Activated T-helper 9 cell treated with anti-CD3 and anti-CD28 coated beads, Interleukin-2, amount 50 U/mL, for 16 hours (primary cell): ENCODE measurements around the gene KATNB1.
"Not testable (repeated sequence)": the region's sequence is repeated elsewhere in the genome, so short reads cannot be mapped to it uniquely, and the experiment has no call there.

Experiments used
- DNase-seq: peaks from one replicate; pipeline ENCODE4 v3.0.0-alpha.2; 2020; ENCODE audit warnings: low read depth

Gene KATNB1

GRCh38 chr16:57725151-57725550 lies 10.4 kb upstream of the KATNB1 start:
- DNase-seq = no peak

GRCh38 chr16:57725554-57725953 lies 10.0 kb upstream of the KATNB1 start:
- no peak for DNase-seq

GRCh38 chr16:57725976-57726375 lies 9.6 kb upstream of the KATNB1 start:
- no peak for DNase-seq

GRCh38 chr16:57726433-57726947 lies 9.1 kb upstream of the KATNB1 start:
- no peak for DNase-seq

GRCh38 chr16:57727610-57728009 lies 8.0 kb upstream of the KATNB1 start:
- no peak for DNase-seq

- DNase-seq = no peak
Measured at GRCh38 chr16:57728336-57729181, 7.0 kb upstream of the KATNB1 start.

- no peak for DNase-seq
Measured at GRCh38 chr16:57729182-57729484, 6.4 kb upstream of the KATNB1 start.

GRCh38 chr16:57729852-57730251 lies 5.7 kb upstream of the KATNB1 start:
- DNase-seq = not testable (repeated sequence)

GRCh38 chr16:57730771-57731730 lies 4.5 kb upstream of the KATNB1 start:
- DNase-seq = no peak

GRCh38 chr16:57732037-57732436 lies 3.5 kb upstream of the KATNB1 start:
- DNase-seq = no peak

GRCh38 chr16:57732714-57733113 lies 2.9 kb upstream of the KATNB1 start:
- no peak for DNase-seq

- no peak for DNase-seq
Measured at GRCh38 chr16:57734308-57734924, 1.2 kb upstream of the KATNB1 start.

- DNase-seq = peak; percentile 96
Measured at GRCh38 chr16:57734925-57735754, 430 bp upstream of the KATNB1 start.

GRCh38 chr16:57736419-57737351 lies 1.1 kb downstream of the KATNB1 start:
- peak; percentile 25 for DNase-seq

- DNase-seq = no peak
Measured at GRCh38 chr16:57738844-57739243, 3.3 kb downstream of the KATNB1 start.

- no peak for DNase-seq
Measured at GRCh38 chr16:57739756-57740422, 4.3 kb downstream of the KATNB1 start.

GRCh38 chr16:57740423-57741071 lies 5.0 kb downstream of the KATNB1 start:
- DNase-seq = no peak

- no peak for DNase-seq
Measured at GRCh38 chr16:57741660-57742191, 6.2 kb downstream of the KATNB1 start.

GRCh38 chr16:57742543-57742942 lies 7.0 kb downstream of the KATNB1 start:
- DNase-seq = no peak
